Fibroblast of lung (primary cell): ENCODE data around the gene ANGPTL8. TPM values are rescaled to one million over a fixed set of nuclear protein-coding genes. Genes with fewer than 3 reads are reported as not detected.

Experiments used
- DNase-seq, 2 donors: peaks; one replicate each; pipeline versions ENCODE4 v3.0.0 to v3.0.0-alpha.2; 2010; ENCODE audit warnings: low read depth in 2 of 2
- H2AFZ ChIP-seq: 2 replicates; pipeline ENCODE4 v1.5.1; 2012; ENCODE audit warnings: low read length, control low read depth, inconsistent platforms
- H3K27ac ChIP-seq: 2 replicates; pipeline ENCODE4 v1.5.1; 2011; ENCODE audit warnings: low read length, control low read depth; ENCODE audit not compliant: insufficient read depth
- H3K27me3 ChIP-seq: 2 replicates; pipeline ENCODE4 v1.5.1; 2011; ENCODE audit warnings: mild to moderate bottlenecking, low read length; ENCODE audit not compliant: control insufficient read depth, insufficient read depth
- H3K36me3 ChIP-seq: 2 replicates; pipeline ENCODE4 v1.5.1; 2011; ENCODE audit warnings: low read length; ENCODE audit not compliant: control insufficient read depth, insufficient read depth
- H3K4me1 ChIP-seq: 2 replicates; pipeline ENCODE4 v1.5.1; 2011; ENCODE audit warnings: low read length; ENCODE audit not compliant: control insufficient read depth, insufficient read depth; ENCODE audit errors: extremely low read depth
- H3K4me2 ChIP-seq: 2 replicates; pipeline ENCODE4 v1.5.1; 2011; ENCODE audit warnings: low read length, control low read depth; ENCODE audit not compliant: insufficient read depth; ENCODE audit errors: extremely low read depth
- H3K4me3 ChIP-seq, 4 experiments: fragments of 200-600 bp in 1 of 4; sonication (generic) in 1 of 4; replicated peaks in 1 of 4; 2 replicates each; pipeline ENCODE4 v1.5.1; 2011 to 2016; ENCODE audit warnings: low read length in 4 of 4, low read depth in 3 of 4, mild to moderate bottlenecking in 3 of 4, control low read depth in 2 of 4, inconsistent platforms in 1 of 4, mixed read lengths in 1 of 4; ENCODE audit not compliant: insufficient read depth in 1 of 4; ENCODE audit errors: control extremely low read depth in 1 of 4
- H3K79me2 ChIP-seq: 2 replicates; pipeline ENCODE4 v1.5.1; 2012; ENCODE audit warnings: mild to moderate bottlenecking, low read length, inconsistent platforms; ENCODE audit not compliant: control insufficient read depth, insufficient read depth
- H3K9ac ChIP-seq: 2 replicates; pipeline ENCODE4 v1.5.1; 2011; ENCODE audit warnings: mild to moderate bottlenecking, low read length, control low read depth; ENCODE audit not compliant: insufficient read depth
- H3K9me3 ChIP-seq: 2 replicates; pipeline ENCODE4 v1.5.1; 2012; ENCODE audit warnings: low read depth, low read length; ENCODE audit not compliant: control insufficient read depth, insufficient read depth
- H4K20me1 ChIP-seq: 2 replicates; pipeline ENCODE4 v1.5.1; 2011; ENCODE audit warnings: low read length; ENCODE audit not compliant: control insufficient read depth, insufficient read depth; ENCODE audit errors: extremely low read depth
- EZH2 ChIP-seq: IDR thresholded peaks from 2 replicates; pipeline ENCODE4 v1.5.1; 2012; ENCODE audit warnings: low read length, control low read depth, mild to moderate bottlenecking; ENCODE audit errors: missing control alignments
- polyA plus RNA-seq, 2 donors: library from polyadenylated mRNA; depleted of rRNA in 1 of 2; stranded (reverse) in 1 of 2; unstranded in 1 of 2; fragments of >200 nt; gene quantifications; 2 replicates each; pipeline ENCODE4 v1.2.1, GENCODE V29; 2011 to 2012; ENCODE audit warnings: missing spikeins in 1 of 2
- total RNA-seq: library from RNA; depleted of rRNA; stranded (reverse); fragments of >200 nt; gene quantifications from 2 replicates; pipeline ENCODE4 v1.2.1, GENCODE V29; 2014
- TF ChIP-seq, protein P1 (sequence below), 2 donors: IDR thresholded peaks in 1 of 2; conservative IDR thresholded peaks in 1 of 2; 1 replicate in 1 of 2; 2 replicates in 1 of 2; pipeline ENCODE4 v1.5.1; 2011 to 2012; ENCODE audit warnings: low read length in 2 of 2, control low read depth in 1 of 2, inconsistent platforms in 1 of 2, low read depth in 1 of 2, mild to moderate bottlenecking in 1 of 2

Gene ANGPTL8
- total and polyA plus RNA-seq, 2 donors (not counting 1 experiment from before 2014, with no cell fraction given) = not detected

DNA sequence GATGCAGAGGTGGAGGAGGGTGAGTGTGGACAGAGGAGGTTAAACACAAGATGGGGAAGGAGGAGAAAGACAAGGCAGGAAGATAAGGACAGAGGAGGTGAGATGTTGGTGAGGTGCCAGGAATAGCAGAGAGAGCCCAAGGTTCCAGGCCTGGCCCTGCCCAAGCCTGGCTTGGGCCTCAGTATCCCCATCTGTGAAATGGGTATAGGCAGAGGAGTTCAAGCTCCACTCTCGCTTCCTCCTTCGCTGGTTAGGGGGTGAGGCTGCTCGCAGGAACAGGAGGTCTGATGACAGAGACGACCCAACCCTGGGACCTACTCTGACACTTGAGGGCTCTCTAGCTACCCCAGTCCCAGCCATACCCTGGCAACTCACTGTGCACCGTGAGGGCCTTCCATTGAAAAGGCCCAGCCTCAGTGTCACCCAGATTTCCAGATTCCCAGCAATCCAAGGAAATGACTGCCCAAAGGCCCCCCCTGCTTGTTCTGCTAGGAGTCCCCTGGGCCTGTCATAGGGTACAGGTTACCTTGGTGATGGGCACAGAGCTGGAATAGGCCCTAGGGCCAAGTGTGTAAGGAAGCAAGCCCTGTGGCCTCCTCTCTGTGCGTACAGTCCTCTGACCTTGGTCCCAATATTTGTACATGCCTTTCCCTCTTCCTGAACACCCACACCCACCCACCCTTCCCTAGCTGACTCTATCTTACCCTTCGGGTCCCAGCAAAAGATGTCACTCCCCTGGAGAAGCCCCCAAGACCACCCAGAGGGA is 8.6 kb upstream of the ANGPTL8 start:
- no peaks in the 10 kb centered on the region for H3K9me3 ChIP-seq
- no peaks in the 10 kb centered on the region for H3K79me2 ChIP-seq
- no peak overlapping the region for H3K4me2 ChIP-seq
- H4K20me1 ChIP-seq = no peaks in the 10 kb centered on the region
- H3K9ac ChIP-seq = no peak overlapping the region
- H3K4me1 ChIP-seq = no peaks in the 10 kb centered on the region
- DNase-seq = no peak
- TF ChIP-seq EZH2 = no peak
- TF ChIP-seq, protein P1, sequence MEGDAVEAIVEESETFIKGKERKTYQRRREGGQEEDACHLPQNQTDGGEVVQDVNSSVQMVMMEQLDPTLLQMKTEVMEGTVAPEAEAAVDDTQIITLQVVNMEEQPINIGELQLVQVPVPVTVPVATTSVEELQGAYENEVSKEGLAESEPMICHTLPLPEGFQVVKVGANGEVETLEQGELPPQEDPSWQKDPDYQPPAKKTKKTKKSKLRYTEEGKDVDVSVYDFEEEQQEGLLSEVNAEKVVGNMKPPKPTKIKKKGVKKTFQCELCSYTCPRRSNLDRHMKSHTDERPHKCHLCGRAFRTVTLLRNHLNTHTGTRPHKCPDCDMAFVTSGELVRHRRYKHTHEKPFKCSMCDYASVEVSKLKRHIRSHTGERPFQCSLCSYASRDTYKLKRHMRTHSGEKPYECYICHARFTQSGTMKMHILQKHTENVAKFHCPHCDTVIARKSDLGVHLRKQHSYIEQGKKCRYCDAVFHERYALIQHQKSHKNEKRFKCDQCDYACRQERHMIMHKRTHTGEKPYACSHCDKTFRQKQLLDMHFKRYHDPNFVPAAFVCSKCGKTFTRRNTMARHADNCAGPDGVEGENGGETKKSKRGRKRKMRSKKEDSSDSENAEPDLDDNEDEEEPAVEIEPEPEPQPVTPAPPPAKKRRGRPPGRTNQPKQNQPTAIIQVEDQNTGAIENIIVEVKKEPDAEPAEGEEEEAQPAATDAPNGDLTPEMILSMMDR (conservative IDR thresholded peaks at IDR 0.05 in 1 of 2, IDR thresholded peaks at IDR 0.05 in 1 of 2; ENCODE audit: low read depth in 1 of 2, low read length in 2 of 2) = no peak
- H3K27ac ChIP-seq = no peak overlapping the region
- no peaks in the 10 kb centered on the region for H3K36me3 ChIP-seq
- H3K4me3 ChIP-seq = no peak overlapping the region
- H2AFZ ChIP-seq = no peak overlapping the region
- H3K27me3 ChIP-seq = no peaks in the 10 kb centered on the region

DNA sequence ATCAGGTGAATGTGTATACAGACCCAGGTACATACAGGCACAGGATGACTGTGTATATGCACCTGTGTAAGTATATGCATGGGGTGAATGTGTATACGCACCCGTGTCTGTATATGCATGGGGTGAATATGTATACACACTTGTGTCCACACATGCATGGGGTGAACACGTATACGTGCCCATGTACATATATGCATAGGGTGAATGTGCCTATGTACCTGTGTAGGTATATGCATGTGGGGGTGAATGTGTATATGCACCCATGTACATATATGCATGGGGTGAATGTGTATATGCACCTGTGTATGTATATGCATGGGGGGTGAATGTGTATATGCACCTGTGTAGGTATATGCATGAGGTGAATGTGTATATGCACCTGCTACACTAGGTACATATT is 6.9 kb upstream of the ANGPTL8 start:
- Histone ChIP-seq H3K9me3 (no peaks in the 10 kb centered on the region), H3K27ac (no peak overlapping the region), H3K4me1 (no peaks in the 10 kb centered on the region), H3K4me3 (no peak overlapping the region), H3K27me3 (no peaks in the 10 kb centered on the region), H3K9ac (no peak overlapping the region), H3K4me2 (no peak overlapping the region), H3K36me3 (no peaks in the 10 kb centered on the region), H3K79me2 (no peaks in the 10 kb centered on the region), H2AFZ (no peak overlapping the region), H4K20me1 (no peaks in the 10 kb centered on the region)
- no peak for DNase-seq
- TF ChIP-seq, protein P1 (conservative IDR thresholded peaks at IDR 0.05 in 1 of 2, IDR thresholded peaks at IDR 0.05 in 1 of 2; ENCODE audit: low read depth in 1 of 2, low read length in 2 of 2) = no peak
- no peak for TF ChIP-seq EZH2

DNA sequence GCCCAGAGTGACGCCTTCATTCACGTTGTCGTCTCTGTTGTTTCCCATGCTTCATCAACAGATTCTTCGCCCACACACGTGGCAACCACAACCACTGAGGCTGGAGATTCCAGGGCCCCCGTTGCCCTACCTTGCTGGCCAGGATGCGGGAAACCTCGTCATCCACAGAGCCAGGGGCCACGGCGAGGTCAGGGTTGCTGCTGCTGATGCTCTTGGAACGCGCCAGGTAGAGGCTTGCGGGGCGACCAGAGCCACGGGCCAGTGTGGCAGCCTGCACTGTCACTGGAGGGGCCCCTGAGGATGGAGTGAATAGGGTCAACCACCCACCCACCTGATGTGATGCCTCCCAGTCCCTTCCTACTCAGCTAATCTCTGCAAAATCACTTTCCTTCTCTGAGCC is 6.3 kb upstream of the ANGPTL8 start:
- H3K79me2 ChIP-seq = no peaks in the 10 kb centered on the region
- no peak for DNase-seq
- no peak overlapping the region for H2AFZ ChIP-seq
- no peaks in the 10 kb centered on the region for H4K20me1 ChIP-seq
- H3K4me2 ChIP-seq = no peak overlapping the region
- no peaks in the 10 kb centered on the region for H3K36me3 ChIP-seq
- no peak overlapping the region for H3K27ac ChIP-seq
- no peak overlapping the region for H3K4me3 ChIP-seq
- no peak overlapping the region for H3K9ac ChIP-seq
- H3K27me3 ChIP-seq = no peaks in the 10 kb centered on the region
- H3K9me3 ChIP-seq = no peaks in the 10 kb centered on the region
- H3K4me1 ChIP-seq = no peaks in the 10 kb centered on the region
- TF ChIP-seq EZH2 = no peak
- TF ChIP-seq, protein P1 (conservative IDR thresholded peaks at IDR 0.05 in 1 of 2, IDR thresholded peaks at IDR 0.05 in 1 of 2; ENCODE audit: low read depth in 1 of 2, low read length in 2 of 2) = no peak
